Effector memory CD4-positive, alpha-beta T cell (primary cell): ENCODE data around the gene PITX3.
"Not testable (repeated sequence)": the region's sequence is repeated elsewhere in the genome, so short reads cannot be mapped to it uniquely, and the experiment has no call there.

Source experiments
- DNase-seq, 3 donors: peaks; one replicate each; pipeline ENCODE4 v3.0.0-alpha.2; 2020
- H3K27ac ChIP-seq: 2 replicates; pipeline ENCODE4 v1.7.0; 2013; ENCODE audit warnings: mild to moderate bottlenecking, low read length, moderate library complexity; ENCODE audit not compliant: insufficient read depth, poor library complexity, severe bottlenecking
- H3K27me3 ChIP-seq: replicated peaks from 2 replicates; pipeline ENCODE4 v1.7.0; 2013; ENCODE audit warnings: mild to moderate bottlenecking, low read length; ENCODE audit not compliant: insufficient read depth, control insufficient read depth, poor library complexity, severe bottlenecking
- H3K36me3 ChIP-seq: 2 replicates; pipeline ENCODE4 v1.7.0; 2013; ENCODE audit warnings: mild to moderate bottlenecking, low read length, moderate library complexity; ENCODE audit not compliant: control insufficient read depth, insufficient read depth
- H3K4me1 ChIP-seq: 2 replicates; pipeline ENCODE4 v1.7.0; 2013; ENCODE audit warnings: low read length, mild to moderate bottlenecking; ENCODE audit not compliant: control insufficient read depth, insufficient read depth, poor library complexity, severe bottlenecking
- H3K4me3 ChIP-seq: 2 replicates; pipeline ENCODE4 v1.7.0; 2013; ENCODE audit warnings: low read length, low read depth, mild to moderate bottlenecking; ENCODE audit not compliant: insufficient read depth, poor library complexity, severe bottlenecking
- H3K9me3 ChIP-seq: 2 replicates; pipeline ENCODE4 v1.7.0; 2013; ENCODE audit warnings: mild to moderate bottlenecking, low read length, moderate library complexity; ENCODE audit not compliant: control insufficient read depth

Gene PITX3

GRCh38 chr10:102230861-102231356 is 10.4 kb downstream of the PITX3 start:
- H3K27ac ChIP-seq, result no peak overlapping the region
- peaks cover 16% of the 10 kb centered on the region for H3K27me3 ChIP-seq
- H3K9me3 ChIP-seq, result no peaks in the 10 kb centered on the region
- DNase-seq, result peak in 2 of 3 donors; percentile 7 to 23
- H3K36me3 ChIP-seq, result no peaks in the 10 kb centered on the region
- H3K4me3 ChIP-seq, result peak overlapping the region; percentile 68
- peaks cover 26% of the 10 kb centered on the region for H3K4me1 ChIP-seq

- H3K27me3 ChIP-seq, result peaks cover 16% of the 10 kb centered on the region
- no peaks in the 10 kb centered on the region for H3K9me3 ChIP-seq
- H3K4me1 ChIP-seq, result peaks cover 26% of the 10 kb centered on the region
- peak overlapping the region; percentile 68 for H3K4me3 ChIP-seq
- no peaks in the 10 kb centered on the region for H3K36me3 ChIP-seq
- DNase-seq, result peak in 2 of 3 donors; percentile 8 to 15
- no peak overlapping the region for H3K27ac ChIP-seq
These were observed 10.9 kb downstream of the PITX3 start for GRCh38 chr10:102230264-102230860.

DNA sequence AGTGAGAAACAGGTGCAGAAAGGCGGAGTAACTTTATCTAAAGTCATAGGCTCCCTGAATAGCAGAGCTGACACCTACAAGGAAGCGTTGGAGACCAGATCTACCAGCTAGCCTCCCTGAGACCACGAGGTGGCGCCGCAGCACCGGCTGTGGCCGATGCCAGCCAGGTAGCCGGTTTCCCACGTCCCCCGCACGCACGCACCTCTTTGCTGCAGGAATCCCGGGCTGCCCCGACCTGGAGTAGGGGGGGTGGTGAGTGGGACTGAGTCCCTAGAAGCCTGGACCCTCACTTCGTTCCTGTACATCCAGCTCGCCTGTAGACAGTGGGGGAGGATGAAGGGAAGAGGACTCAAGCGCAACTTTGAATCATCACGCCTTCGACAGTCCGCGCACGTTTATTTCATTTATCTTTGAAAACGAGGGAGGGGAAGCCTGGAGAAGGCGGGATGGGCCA is 11.5 kb downstream of the PITX3 start:
- H3K4me3 ChIP-seq, result peak overlapping the region; percentile 68
- DNase-seq, result peak; percentile 68 to 76 (median 70)
- no peaks in the 10 kb centered on the region for H3K9me3 ChIP-seq
- no peaks in the 10 kb centered on the region for H3K36me3 ChIP-seq
- H3K27me3 ChIP-seq, result peaks cover 16% of the 10 kb centered on the region
- no peak overlapping the region for H3K27ac ChIP-seq
- H3K4me1 ChIP-seq, result peaks cover 26% of the 10 kb centered on the region

GRCh38 chr10:102227050-102227449 is 14.3 kb downstream of the PITX3 start:
- Histone ChIP-seq H3K4me1 (peaks cover 26% of the 10 kb centered on the region), H3K27me3 (peaks cover 16% of the 10 kb centered on the region), H3K36me3 (no peaks in the 10 kb centered on the region), H3K27ac (no peak overlapping the region), H3K4me3 (no peak overlapping the region), H3K9me3 (no peaks in the 10 kb centered on the region)
- no peak for DNase-seq

- H3K27me3 ChIP-seq, result peaks cover 16% of the 10 kb centered on the region
- no peak overlapping the region for H3K4me3 ChIP-seq
- no peak overlapping the region for H3K27ac ChIP-seq
- H3K36me3 ChIP-seq, result no peaks in the 10 kb centered on the region
- no peaks in the 10 kb centered on the region for H3K9me3 ChIP-seq
- peaks cover 23% of the 10 kb centered on the region for H3K4me1 ChIP-seq
- DNase-seq, result no peak
These were observed 14.8 kb downstream of the PITX3 start for GRCh38 chr10:102226542-102226870.

- H3K36me3 ChIP-seq, result no peaks in the 10 kb centered on the region
- H3K4me3 ChIP-seq, result no peak within 1 kb of the TSS
- DNase-seq, result peak; percentile 74 to 82 (median 78)
- H3K4me1 ChIP-seq, result peaks cover 17% of the 10 kb centered on the region
- peaks cover 16% of the 10 kb centered on the region for H3K27me3 ChIP-seq
- H3K9me3 ChIP-seq, result no peaks in the 10 kb centered on the region
- H3K27ac ChIP-seq, result no peak within 1 kb of the TSS
These were observed 15.4 kb downstream of the PITX3 start, which contains the start of gene ELOVL3 for GRCh38 chr10:102225646-102226541. TSS of gene ELOVL3 (plus strand) at chr10:102226299. CDS start at chr10:102226549, 250 bp downstream.

DNA sequence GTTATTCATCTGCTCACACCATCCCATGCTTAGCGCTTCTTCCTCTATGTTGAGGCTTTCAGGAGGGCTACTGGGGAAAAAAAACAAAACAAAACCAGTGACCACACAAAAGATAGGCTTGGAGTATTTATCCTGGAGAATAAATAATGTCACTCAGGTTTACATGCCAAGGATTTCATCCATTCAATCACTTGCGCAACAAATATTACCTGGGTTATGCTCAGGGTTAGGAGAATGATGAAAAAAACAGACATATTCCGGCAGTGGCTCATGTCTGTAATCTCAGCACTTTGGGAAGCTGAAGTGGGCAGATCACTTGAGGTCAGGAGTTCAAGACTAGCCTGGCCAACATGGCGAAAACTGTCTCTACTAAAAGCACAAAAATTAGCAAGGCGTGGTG is 18.5 kb downstream of the PITX3 start:
- Histone ChIP-seq H3K36me3 (no peaks in the 10 kb centered on the region), H3K4me1 (peaks cover 6% of the 10 kb centered on the region), H3K27me3 (no peaks in the 10 kb centered on the region), H3K27ac (no peak overlapping the region), H3K9me3 (no peaks in the 10 kb centered on the region), H3K4me3 (no peak overlapping the region)
- DNase-seq, result no peak

DNA sequence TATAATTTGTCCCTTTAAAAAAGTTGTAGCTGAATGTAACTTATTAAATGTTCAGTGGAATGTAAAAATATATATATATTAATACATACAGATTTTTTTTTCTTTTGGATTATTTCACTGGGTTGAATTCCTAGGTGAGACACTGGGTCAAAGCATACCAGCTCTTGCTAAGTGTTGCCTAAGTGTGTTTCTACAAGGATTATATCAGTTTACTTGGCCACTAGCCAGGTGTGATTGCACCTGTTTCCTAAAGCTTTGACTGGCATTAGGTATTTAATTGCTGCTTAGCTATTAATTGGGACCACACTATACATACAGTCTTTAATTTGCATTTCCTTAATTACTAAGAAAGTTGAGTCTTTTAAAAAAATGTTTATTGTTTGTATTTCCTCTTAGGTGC is 20.7 kb downstream of the PITX3 start:
- Histone ChIP-seq H3K9me3 (no peaks in the 10 kb centered on the region), H3K27ac (no peak overlapping the region), H3K4me3 (no peak overlapping the region), H3K27me3 (no peaks in the 10 kb centered on the region), H3K4me1 (no peaks in the 10 kb centered on the region), H3K36me3 (no peaks in the 10 kb centered on the region)
- DNase-seq, result no peak

- no peak overlapping the region for H3K27ac ChIP-seq
- H3K36me3 ChIP-seq, result no peaks in the 10 kb centered on the region
- H3K4me3 ChIP-seq, result no peak overlapping the region
- no peaks in the 10 kb centered on the region for H3K27me3 ChIP-seq
- DNase-seq, result no peak
- H3K9me3 ChIP-seq, result no peaks in the 10 kb centered on the region
- H3K4me1 ChIP-seq, result no peaks in the 10 kb centered on the region
These were observed 21.9 kb downstream of the PITX3 start for GRCh38 chr10:102219370-102219769.

GRCh38 chr10:102213599-102213998 is 27.7 kb downstream of the PITX3 start:
- H3K36me3 ChIP-seq, H3K27ac ChIP-seq, H3K9me3 ChIP-seq, H3K4me3 ChIP-seq, H3K4me1 ChIP-seq, DNase-seq, H3K27me3 ChIP-seq: not testable (repeated sequence)
